Effector memory CD8-positive, alpha-beta T cell (primary cell): ENCODE results near the gene AFAP1.
A peak's percentile ranks its signal among the peaks of the same experiment; 100 is the strongest.
"Not testable (repeated sequence)": the region's sequence is repeated elsewhere in the genome, so short reads cannot be mapped to it uniquely, and the experiment has no call there.

Source experiments
- ATAC-seq: fragments of 150-1000 bp; cut with Tn5 transposase; replicated peaks from 2 replicates; pipeline ENCODE4 v1.10.0; 2021; ENCODE audit warnings: mild to moderate bottlenecking, moderate library complexity
- DNase-seq, 3 experiments: peaks; one replicate each; pipeline ENCODE4 v3.0.0; 2021
- H3K27ac Mint-ChIP-seq, 2 donors: one replicate each; pipeline ENCODE4 v1.8.0; 2022; ENCODE audit warnings: mild to moderate bottlenecking in 2 of 2, mixed read lengths in 2 of 2, moderate library complexity in 2 of 2
- H3K27me3 Mint-ChIP-seq, 2 donors: one replicate each; pipeline ENCODE4 v1.8.0; 2022; ENCODE audit warnings: mixed read lengths in 2 of 2
- H3K36me3 Mint-ChIP-seq: one replicate; pipeline ENCODE4 v1.8.0; 2022; ENCODE audit warnings: mild to moderate bottlenecking, moderate library complexity, mixed read lengths; ENCODE audit not compliant: insufficient read depth
- H3K4me1 Mint-ChIP-seq, 2 donors: one replicate each; pipeline ENCODE4 v1.8.0; 2022; ENCODE audit warnings: low read depth in 2 of 2, mixed read lengths in 2 of 2
- H3K4me3 Mint-ChIP-seq, 2 donors: one replicate each; pipeline ENCODE4 v1.8.0; 2022; ENCODE audit warnings: mild to moderate bottlenecking in 2 of 2, mixed read lengths in 2 of 2, moderate library complexity in 2 of 2
- H3K9me3 Mint-ChIP-seq, 2 donors: one replicate each; pipeline ENCODE4 v1.8.0; 2022; ENCODE audit warnings: mixed read lengths in 2 of 2

Gene AFAP1

GRCh38 chr4:7933651-7934510, 5.8 kb downstream of the AFAP1 start:
- Mint-ChIP-seq H3K27ac (no peak overlapping the region), H3K4me3 (no peak overlapping the region), H3K9me3 (no peaks in the 10 kb centered on the region), H3K27me3 (no peaks in the 10 kb centered on the region), H3K4me1 (peaks cover 12 to 16% of the 10 kb centered on the region in 2 donors), H3K36me3 (peaks cover 10% of the 10 kb centered on the region)
- ATAC-seq (no peak), DNase-seq (no peak)

GRCh38 chr4:7932287-7932686, 7.4 kb downstream of the AFAP1 start:
- H3K27me3 Mint-ChIP-seq, result no peaks in the 10 kb centered on the region
- no peaks in the 10 kb centered on the region for H3K9me3 Mint-ChIP-seq
- peaks cover 3% of the 10 kb centered on the region for H3K36me3 Mint-ChIP-seq

GRCh38 chr4:7929118-7929951, 10.3 kb downstream of the AFAP1 start:
- H3K36me3 Mint-ChIP-seq, result peaks cover 3% of the 10 kb centered on the region
- peaks cover 5 to 12% of the 10 kb centered on the region in 2 donors for H3K4me1 Mint-ChIP-seq
- no peak overlapping the region for H3K27ac Mint-ChIP-seq
- peaks cover 0 to 3% of the 10 kb centered on the region in 2 donors for H3K9me3 Mint-ChIP-seq
- DNase-seq (no peak), ATAC-seq (no peak)
- H3K4me3 Mint-ChIP-seq, result no peak overlapping the region
- no peaks in the 10 kb centered on the region for H3K27me3 Mint-ChIP-seq

More at GRCh38 chr4:7932287-7932686, 7.4 kb downstream of the AFAP1 start:
- DNase-seq, result no peak
- Mint-ChIP-seq H3K4me1 (peaks cover 5 to 11% of the 10 kb centered on the region in 2 donors), H3K27ac (no peak overlapping the region), H3K4me3 (no peak overlapping the region)
- ATAC-seq, result no peak

GRCh38 chr4:7928711-7929110, 10.9 kb downstream of the AFAP1 start:
- DNase-seq (no peak), ATAC-seq (no peak)
- H3K27ac Mint-ChIP-seq, result no peak overlapping the region
- peaks cover 3% of the 10 kb centered on the region for H3K36me3 Mint-ChIP-seq
- H3K4me3 Mint-ChIP-seq, result no peak overlapping the region
- H3K27me3 Mint-ChIP-seq, result no peaks in the 10 kb centered on the region
- H3K9me3 Mint-ChIP-seq, result peaks cover 0 to 3% of the 10 kb centered on the region in 2 donors
- H3K4me1 Mint-ChIP-seq, result peaks cover 5 to 16% of the 10 kb centered on the region in 2 donors

GRCh38 chr4:7926822-7927221, 12.8 kb downstream of the AFAP1 start:
- Mint-ChIP-seq H3K27ac (no peak overlapping the region), H3K4me3 (no peak overlapping the region), H3K27me3 (no peaks in the 10 kb centered on the region), H3K9me3 (peaks cover 0 to 3% of the 10 kb centered on the region in 2 donors), H3K36me3 (peaks cover 4% of the 10 kb centered on the region), H3K4me1 (peaks cover 5 to 21% of the 10 kb centered on the region in 2 donors)
- DNase-seq, result no peak
- ATAC-seq, result no peak

- peaks cover 10% of the 10 kb centered on the region for H3K36me3 Mint-ChIP-seq
- peaks cover 0 to 3% of the 10 kb centered on the region in 2 donors for H3K9me3 Mint-ChIP-seq
- H3K27ac Mint-ChIP-seq, result no peak overlapping the region
- H3K27me3 Mint-ChIP-seq, result no peaks in the 10 kb centered on the region
- ATAC-seq (no peak), DNase-seq (no peak)
- H3K4me3 Mint-ChIP-seq, result no peak overlapping the region
- H3K4me1 Mint-ChIP-seq, result peaks cover 4 to 21% of the 10 kb centered on the region in 2 donors
Measured at GRCh38 chr4:7924570-7924969, 15.1 kb downstream of the AFAP1 start.

- no peak for DNase-seq
- Mint-ChIP-seq H3K4me1 (peaks cover 2 to 21% of the 10 kb centered on the region in 2 donors), H3K9me3 (peaks cover 0 to 3% of the 10 kb centered on the region in 2 donors), H3K27ac (no peak overlapping the region), H3K27me3 (no peaks in the 10 kb centered on the region), H3K4me3 (no peak overlapping the region), H3K36me3 (peaks cover 7% of the 10 kb centered on the region)
- no peak for ATAC-seq
Measured at GRCh38 chr4:7924163-7924562, 15.5 kb downstream of the AFAP1 start.

GRCh38 chr4:7922466-7922865, 17.2 kb downstream of the AFAP1 start:
- Mint-ChIP-seq H3K4me1 (peaks cover 7 to 22% of the 10 kb centered on the region in 2 donors), H3K4me3 (no peak overlapping the region), H3K36me3 (peaks cover 7% of the 10 kb centered on the region), H3K27me3 (no peaks in the 10 kb centered on the region), H3K27ac (peak overlapping the region in 1 of 2 donors; percentile 49), H3K9me3 (peaks cover 0 to 3% of the 10 kb centered on the region in 2 donors)
- ATAC-seq (no peak), DNase-seq (no peak)

- Mint-ChIP-seq H3K27me3 (no peaks in the 10 kb centered on the region), H3K9me3 (no peaks in the 10 kb centered on the region), H3K4me1 (peaks cover 5 to 23% of the 10 kb centered on the region in 2 donors), H3K36me3 (peaks cover 8% of the 10 kb centered on the region), H3K27ac (no peak overlapping the region), H3K4me3 (no peak overlapping the region)
- no peak for DNase-seq
- no peak for ATAC-seq
Measured at GRCh38 chr4:7918981-7919380, 20.7 kb downstream of the AFAP1 start.

- peaks cover 5 to 16% of the 10 kb centered on the region in 2 donors for H3K4me1 Mint-ChIP-seq
- H3K27ac Mint-ChIP-seq, result peak overlapping the region in 1 of 2 donors; percentile 20
- H3K27me3 Mint-ChIP-seq, result not testable (repeated sequence)
Measured at GRCh38 chr4:7918187-7918586, 21.5 kb downstream of the AFAP1 start.

GRCh38 chr4:7917669-7918068, 22.0 kb downstream of the AFAP1 start:
- H3K9me3 Mint-ChIP-seq, result no peaks in the 10 kb centered on the region
- H3K27me3 Mint-ChIP-seq, result no peaks in the 10 kb centered on the region
- ATAC-seq, result no peak
- H3K4me1 Mint-ChIP-seq, result peaks cover 5 to 19% of the 10 kb centered on the region in 2 donors
- no peak for DNase-seq
- peaks cover 11% of the 10 kb centered on the region for H3K36me3 Mint-ChIP-seq
- peak overlapping the region in 1 of 2 donors; percentile 20 for H3K27ac Mint-ChIP-seq
- H3K4me3 Mint-ChIP-seq, result peak overlapping the region in 1 of 2 donors; percentile 19

More at GRCh38 chr4:7918187-7918586, 21.5 kb downstream of the AFAP1 start:
- H3K36me3 Mint-ChIP-seq, result peaks cover 11% of the 10 kb centered on the region
- H3K4me3 Mint-ChIP-seq, result peak overlapping the region in 1 of 2 donors; percentile 19
- H3K9me3 Mint-ChIP-seq, ATAC-seq, DNase-seq: not testable (repeated sequence)

GRCh38 chr4:7915875-7916242, 23.8 kb downstream of the AFAP1 start:
- ATAC-seq, result no peak
- peak overlapping the region in 1 of 2 donors; percentile 81 for H3K27ac Mint-ChIP-seq
- H3K27me3 Mint-ChIP-seq, result no peaks in the 10 kb centered on the region
- H3K4me1 Mint-ChIP-seq, result peaks cover 5 to 26% of the 10 kb centered on the region in 2 donors
- H3K4me3 Mint-ChIP-seq, result no peak overlapping the region
- H3K9me3 Mint-ChIP-seq, result no peaks in the 10 kb centered on the region
- no peak for DNase-seq
- H3K36me3 Mint-ChIP-seq, result peaks cover 4% of the 10 kb centered on the region

GRCh38 chr4:7912826-7913225, 26.8 kb downstream of the AFAP1 start:
- peaks cover 11 to 40% of the 10 kb centered on the region in 2 donors for H3K4me1 Mint-ChIP-seq
- peaks cover 4% of the 10 kb centered on the region for H3K36me3 Mint-ChIP-seq
- no peak for DNase-seq
- no peak for ATAC-seq
- no peak overlapping the region for H3K27ac Mint-ChIP-seq
- no peaks in the 10 kb centered on the region for H3K9me3 Mint-ChIP-seq
- H3K27me3 Mint-ChIP-seq, result no peaks in the 10 kb centered on the region
- no peak overlapping the region for H3K4me3 Mint-ChIP-seq
